Cardiac septum (tissue), 1 donor: ENCODE data around the gene CDH6. TPM values are rescaled to one million over a fixed set of nuclear protein-coding genes. Genes with fewer than 3 reads are reported as not detected.

Source experiments
- DNase-seq: peaks from one replicate; pipeline ENCODE4 v3.0.0-alpha.2; 2020; ENCODE audit warnings: low spot score
- intact Hi-C: fragments of 100-400 bp; cut with DNase I; formaldehyde crosslinking; loops from one replicate; pipeline ENCODE4 v1.14.0; 2022
- total RNA-seq: library from RNA; stranded (reverse); fragmentation: NEBNext Ultra II Directional; extraction: Animal tissue kit (Norgen Biotek cat#: 25700); gene quantifications from one replicate; pipeline ENCODE4 v1.2.1, GENCODE V29; 2021
- donor health status: DM: no; HTN: no; CAD: no.

CDH6 gene
- total RNA-seq, 1 donor from 2014 or later = 4.0 TPM

GRCh38 chr5:31194892-31195555, 1.5 kb downstream of the CDH6 start:
- intact Hi-C loops = no loop called here
- DNase-seq = no peak

- intact Hi-C loops = no loop called here
- DNase-seq = no peak
Observed at GRCh38 chr5:31196309-31196708, 2.8 kb downstream of the CDH6 start.

- intact Hi-C loops = no loop called here
- DNase-seq = no peak
Observed at GRCh38 chr5:31197183-31197582, 3.7 kb downstream of the CDH6 start.

GRCh38 chr5:31204958-31205357, 11.5 kb downstream of the CDH6 start:
- intact Hi-C loops = no loop called here
- DNase-seq = no peak

- intact Hi-C loops = no loop called here
- no peak for DNase-seq
Observed at GRCh38 chr5:31208043-31208442, 14.6 kb downstream of the CDH6 start.

GRCh38 chr5:31209334-31209733, 15.8 kb downstream of the CDH6 start:
- no peak for DNase-seq
- intact Hi-C loops = no loop called here

- no peak for DNase-seq
- intact Hi-C loops = no loop called here
Observed at GRCh38 chr5:31211098-31211497, 17.6 kb downstream of the CDH6 start.

- DNase-seq = no peak
- intact Hi-C loops = no loop called here
Observed at GRCh38 chr5:31213257-31213656, 19.8 kb downstream of the CDH6 start.

GRCh38 chr5:31213705-31214121, 20.2 kb downstream of the CDH6 start:
- no peak for DNase-seq
- intact Hi-C loops = no loop called here

- intact Hi-C loops = no loop called here
- no peak for DNase-seq
Observed at GRCh38 chr5:31214229-31214628, 20.7 kb downstream of the CDH6 start.

GRCh38 chr5:31215236-31215635, 21.8 kb downstream of the CDH6 start:
- intact Hi-C loops = no loop called here
- no peak for DNase-seq

GRCh38 chr5:31217446-31217845, 24.0 kb downstream of the CDH6 start:
- intact Hi-C loops = no loop called here
- DNase-seq = no peak

GRCh38 chr5:31218978-31219377, 25.5 kb downstream of the CDH6 start:
- intact Hi-C loops = no loop called here
- no peak for DNase-seq

GRCh38 chr5:31221001-31221400, 27.5 kb downstream of the CDH6 start:
- DNase-seq = no peak
- intact Hi-C loops = no loop called here

- intact Hi-C loops = no loop called here
- no peak for DNase-seq
Observed at GRCh38 chr5:31225118-31225517, 31.6 kb downstream of the CDH6 start.

GRCh38 chr5:31225613-31226012, 32.1 kb downstream of the CDH6 start:
- DNase-seq = no peak
- intact Hi-C loops = no loop called here

GRCh38 chr5:31226651-31227050, 33.2 kb downstream of the CDH6 start:
- DNase-seq = no peak
- intact Hi-C loops = no loop called here

- intact Hi-C loops = no loop called here
- DNase-seq = no peak
Observed at GRCh38 chr5:31229266-31229665, 35.8 kb downstream of the CDH6 start.

GRCh38 chr5:31231177-31231838, 37.8 kb downstream of the CDH6 start:
- DNase-seq = no peak
- intact Hi-C loops = loop anchor here (5.0 kb wide), 2 partner anchors 424 to 829 kb away; no protein-coding TSS in a partner anchor

- no peak for DNase-seq
- intact Hi-C loops = loop anchor here (5.0 kb wide), 2 partner anchors 425 to 830 kb away; no protein-coding TSS in a partner anchor
Observed at GRCh38 chr5:31232273-31232888, 38.9 kb downstream of the CDH6 start.

- intact Hi-C loops = no loop called here
- no peak for DNase-seq
Observed at GRCh38 chr5:31235381-31235780, 41.9 kb downstream of the CDH6 start.
